ENCODE data around the gene KIAA1549.

The KIAA1549 gene

GRCh38 chr7:138898802-138899201 is 82.4 kb downstream of the KIAA1549 start:
- ATAC-seq (ENCODE audit: low read depth), result no peak
- H3K27me3 Mint-ChIP-seq, result peaks cover 19% of the 10 kb centered on the region
- H3K4me1 Mint-ChIP-seq, result no peaks in the 10 kb centered on the region
- no peak overlapping the region for H3K4me3 Mint-ChIP-seq
- H3K27ac Mint-ChIP-seq, result no peak overlapping the region
- no peaks in the 10 kb centered on the region for H3K9me3 Mint-ChIP-seq
- no peak for DNase-seq (ENCODE audit: low spot score in 2 of 2)
- H3K36me3 Mint-ChIP-seq, result no peaks in the 10 kb centered on the region

- Mint-ChIP-seq H3K4me1 (no peaks in the 10 kb centered on the region), H3K9me3 (no peaks in the 10 kb centered on the region), H3K4me3 (no peak overlapping the region), H3K27ac (no peak overlapping the region), H3K36me3 (no peaks in the 10 kb centered on the region), H3K27me3 (peaks cover 17% of the 10 kb centered on the region)
- DNase-seq (ENCODE audit: low spot score in 2 of 2) (no peak), ATAC-seq (ENCODE audit: low read depth) (no peak)
Measured at GRCh38 chr7:138898255-138898654, 82.9 kb downstream of the KIAA1549 start.

GRCh38 chr7:138895679-138896078 is 85.5 kb downstream of the KIAA1549 start:
- H3K4me3 Mint-ChIP-seq, result no peak overlapping the region
- no peaks in the 10 kb centered on the region for H3K9me3 Mint-ChIP-seq
- ATAC-seq (ENCODE audit: low read depth) (no peak), DNase-seq (ENCODE audit: low spot score in 2 of 2) (no peak)
- no peaks in the 10 kb centered on the region for H3K4me1 Mint-ChIP-seq
- H3K27me3 Mint-ChIP-seq, result peaks cover 14% of the 10 kb centered on the region
- no peaks in the 10 kb centered on the region for H3K36me3 Mint-ChIP-seq
- H3K27ac Mint-ChIP-seq, result no peak overlapping the region

GRCh38 chr7:138893258-138893657 is 87.9 kb downstream of the KIAA1549 start:
- H3K36me3 Mint-ChIP-seq, result no peaks in the 10 kb centered on the region
- no peak for ATAC-seq (ENCODE audit: low read depth)
- no peak for DNase-seq (ENCODE audit: low spot score in 2 of 2)
- H3K27me3 Mint-ChIP-seq, result peaks cover 13% of the 10 kb centered on the region
- H3K9me3 Mint-ChIP-seq, result no peaks in the 10 kb centered on the region
- no peak overlapping the region for H3K27ac Mint-ChIP-seq
- no peak overlapping the region for H3K4me3 Mint-ChIP-seq
- H3K4me1 Mint-ChIP-seq, result no peaks in the 10 kb centered on the region

GRCh38 chr7:138892812-138893211 is 88.4 kb downstream of the KIAA1549 start:
- H3K27ac Mint-ChIP-seq, result no peak overlapping the region
- no peak overlapping the region for H3K4me3 Mint-ChIP-seq
- H3K36me3 Mint-ChIP-seq, result no peaks in the 10 kb centered on the region
- ATAC-seq (ENCODE audit: low read depth) (no peak), DNase-seq (ENCODE audit: low spot score in 2 of 2) (no peak)
- H3K4me1 Mint-ChIP-seq, result no peaks in the 10 kb centered on the region
- no peaks in the 10 kb centered on the region for H3K9me3 Mint-ChIP-seq
- peaks cover 13% of the 10 kb centered on the region for H3K27me3 Mint-ChIP-seq

- H3K4me1 Mint-ChIP-seq, result no peaks in the 10 kb centered on the region
- no peak for ATAC-seq (ENCODE audit: low read depth)
Measured at GRCh38 chr7:138892006-138892630, 89.1 kb downstream of the KIAA1549 start.

GRCh38 chr7:138891446-138891810 is 89.8 kb downstream of the KIAA1549 start:
- no peak overlapping the region for H3K4me3 Mint-ChIP-seq

More at GRCh38 chr7:138892006-138892630, 89.1 kb downstream of the KIAA1549 start:
- Mint-ChIP-seq H3K4me3 (no peak overlapping the region), H3K27ac (no peak overlapping the region), H3K9me3 (no peaks in the 10 kb centered on the region), H3K27me3 (peaks cover 9% of the 10 kb centered on the region), H3K36me3 (no peaks in the 10 kb centered on the region)
- DNase-seq (ENCODE audit: low spot score in 2 of 2), result no peak

GRCh38 chr7:138890499-138891445 is 90.4 kb downstream of the KIAA1549 start:
- no peaks in the 10 kb centered on the region for H3K36me3 Mint-ChIP-seq
- H3K27me3 Mint-ChIP-seq, result peaks cover 5% of the 10 kb centered on the region
- ATAC-seq (ENCODE audit: low read depth), result no peak
- no peak for DNase-seq (ENCODE audit: low spot score in 2 of 2)
- H3K4me3 Mint-ChIP-seq, result no peak overlapping the region
- peaks cover 3% of the 10 kb centered on the region for H3K4me1 Mint-ChIP-seq
- no peak overlapping the region for H3K27ac Mint-ChIP-seq
- H3K9me3 Mint-ChIP-seq, result no peaks in the 10 kb centered on the region

More at GRCh38 chr7:138891446-138891810, 89.8 kb downstream of the KIAA1549 start:
- Mint-ChIP-seq H3K27me3 (peaks cover 8% of the 10 kb centered on the region), H3K9me3 (no peaks in the 10 kb centered on the region), H3K27ac (no peak overlapping the region), H3K4me1 (peaks cover 2% of the 10 kb centered on the region), H3K36me3 (no peaks in the 10 kb centered on the region)
- no peak for ATAC-seq (ENCODE audit: low read depth)
- DNase-seq (ENCODE audit: low spot score in 2 of 2), result no peak

GRCh38 chr7:138889582-138890498 is 91.3 kb downstream of the KIAA1549 start:
- Mint-ChIP-seq H3K27ac (no peak overlapping the region), H3K9me3 (no peaks in the 10 kb centered on the region), H3K36me3 (no peaks in the 10 kb centered on the region), H3K4me1 (peaks cover 3% of the 10 kb centered on the region), H3K27me3 (peaks cover 2% of the 10 kb centered on the region), H3K4me3 (no peak overlapping the region)
- no peak for DNase-seq (ENCODE audit: low spot score in 2 of 2)
- no peak for ATAC-seq (ENCODE audit: low read depth)

GRCh38 chr7:138887872-138888656 is 93.1 kb downstream of the KIAA1549 start:
- no peak overlapping the region for H3K27ac Mint-ChIP-seq
- ATAC-seq (ENCODE audit: low read depth) (no peak), DNase-seq (ENCODE audit: low spot score in 2 of 2) (no peak)
- H3K27me3 Mint-ChIP-seq, result no peaks in the 10 kb centered on the region
- peaks cover 3% of the 10 kb centered on the region for H3K4me1 Mint-ChIP-seq
- no peaks in the 10 kb centered on the region for H3K36me3 Mint-ChIP-seq
- H3K4me3 Mint-ChIP-seq, result no peak overlapping the region
- no peaks in the 10 kb centered on the region for H3K9me3 Mint-ChIP-seq

GRCh38 chr7:138887085-138887710 is 94.0 kb downstream of the KIAA1549 start:
- no peaks in the 10 kb centered on the region for H3K9me3 Mint-ChIP-seq
- H3K36me3 Mint-ChIP-seq, result no peaks in the 10 kb centered on the region
- no peaks in the 10 kb centered on the region for H3K27me3 Mint-ChIP-seq
- H3K4me3 Mint-ChIP-seq, result no peak overlapping the region
- H3K4me1 Mint-ChIP-seq, result peaks cover 3% of the 10 kb centered on the region
- ATAC-seq (ENCODE audit: low read depth) (no peak), DNase-seq (ENCODE audit: low spot score in 2 of 2) (no peak)
- no peak overlapping the region for H3K27ac Mint-ChIP-seq

- ATAC-seq (ENCODE audit: low read depth) (peak; percentile 84), DNase-seq (ENCODE audit: low spot score in 2 of 2) (peak; percentile 52 to 67)
- no peak overlapping the region for H3K4me3 Mint-ChIP-seq
- no peaks in the 10 kb centered on the region for H3K9me3 Mint-ChIP-seq
- H3K36me3 Mint-ChIP-seq, result no peaks in the 10 kb centered on the region
- H3K27me3 Mint-ChIP-seq, result no peaks in the 10 kb centered on the region
- peaks cover 3% of the 10 kb centered on the region for H3K4me1 Mint-ChIP-seq
- H3K27ac Mint-ChIP-seq, result no peak overlapping the region
Measured at GRCh38 chr7:138886501-138886917, 94.7 kb downstream of the KIAA1549 start.

All from memory B cell (primary cell).